HTERT RPE-1 (cell line): ENCODE results near the gene BFAR.
"Not testable (repeated sequence)": the region's sequence is repeated elsewhere in the genome, so short reads cannot be mapped to it uniquely, and the experiment has no call there.

Source experiments
- in situ Hi-C: fragments of 300-500 bp; cut with MboI; formaldehyde crosslinking; loops from 4 replicates; pipeline ENCODE4 v1.14.3; 2020; ENCODE audit warnings: low sequenced_read_pairs

Gene BFAR, protein sequence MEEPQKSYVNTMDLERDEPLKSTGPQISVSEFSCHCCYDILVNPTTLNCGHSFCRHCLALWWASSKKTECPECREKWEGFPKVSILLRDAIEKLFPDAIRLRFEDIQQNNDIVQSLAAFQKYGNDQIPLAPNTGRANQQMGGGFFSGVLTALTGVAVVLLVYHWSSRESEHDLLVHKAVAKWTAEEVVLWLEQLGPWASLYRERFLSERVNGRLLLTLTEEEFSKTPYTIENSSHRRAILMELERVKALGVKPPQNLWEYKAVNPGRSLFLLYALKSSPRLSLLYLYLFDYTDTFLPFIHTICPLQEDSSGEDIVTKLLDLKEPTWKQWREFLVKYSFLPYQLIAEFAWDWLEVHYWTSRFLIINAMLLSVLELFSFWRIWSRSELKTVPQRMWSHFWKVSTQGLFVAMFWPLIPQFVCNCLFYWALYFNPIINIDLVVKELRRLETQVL

DNA sequence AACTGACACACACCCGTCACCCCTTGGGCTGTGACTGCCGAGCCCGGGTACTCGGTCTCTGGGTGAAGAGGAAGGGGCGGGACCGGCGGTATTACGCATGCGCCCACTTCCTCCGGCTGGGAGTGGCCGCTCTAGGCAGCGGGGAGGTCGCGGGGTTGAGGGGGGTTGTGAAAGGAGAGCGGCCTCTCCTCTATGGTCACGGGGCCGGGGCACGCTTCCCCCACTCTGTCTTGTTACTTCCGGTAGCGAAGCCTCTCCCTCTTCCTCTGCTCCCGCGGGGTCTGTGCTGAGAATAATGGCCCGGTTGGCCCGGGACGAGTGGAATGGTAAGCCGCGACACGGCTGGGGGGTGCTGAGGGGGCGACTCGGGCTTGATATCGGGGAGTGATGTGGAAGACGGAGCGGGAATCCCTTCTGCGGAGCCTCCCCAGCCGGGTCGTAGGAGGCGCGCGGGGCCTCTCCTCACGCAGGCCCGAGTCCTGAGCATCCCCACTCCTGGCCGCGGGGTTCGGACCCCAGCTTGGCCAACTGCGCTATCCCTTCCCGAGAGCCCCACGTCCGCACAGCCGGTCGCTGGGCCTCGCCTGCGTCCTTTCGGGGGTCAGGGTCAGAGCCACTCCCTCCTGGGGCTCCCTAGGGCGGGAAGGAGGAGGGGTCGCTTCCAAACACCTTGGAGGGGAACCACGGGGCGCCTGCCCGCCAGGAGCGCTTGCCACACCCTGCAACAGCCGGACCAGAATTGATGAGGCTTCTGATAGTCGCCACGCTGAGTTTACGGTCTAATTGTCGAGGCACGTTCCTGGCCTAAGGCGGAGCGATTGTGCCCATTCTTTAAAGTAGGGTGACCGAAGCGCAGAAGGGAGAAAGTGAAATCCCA, at the start of gene BFAR:
TSS of gene BFAR (plus strand) at position 259 of the 877 bp plus-strand sequence. CDS start 11,396 bp downstream, outside the sequence.
- in situ Hi-C loops = no loop called here

DNA sequence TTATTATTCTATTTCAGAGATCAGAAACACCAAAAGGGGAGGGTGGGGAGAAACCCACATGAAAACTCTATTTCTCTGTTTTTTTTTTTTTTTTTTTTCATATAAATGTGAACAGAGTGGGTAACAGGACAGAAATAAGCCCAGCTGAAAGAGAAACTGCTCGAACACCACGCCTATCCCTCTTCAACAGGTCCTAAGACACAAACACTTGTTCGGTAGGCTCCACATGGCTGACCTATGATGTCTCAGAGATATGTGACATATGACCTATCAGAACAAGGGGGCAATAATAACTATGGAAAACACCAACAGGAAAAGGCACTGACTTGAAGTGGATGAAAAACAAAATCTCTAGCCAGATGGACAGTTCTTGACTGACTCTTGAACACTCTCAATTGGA, 47.5 kb upstream of the BFAR start:
- in situ Hi-C loops = no loop called here

DNA sequence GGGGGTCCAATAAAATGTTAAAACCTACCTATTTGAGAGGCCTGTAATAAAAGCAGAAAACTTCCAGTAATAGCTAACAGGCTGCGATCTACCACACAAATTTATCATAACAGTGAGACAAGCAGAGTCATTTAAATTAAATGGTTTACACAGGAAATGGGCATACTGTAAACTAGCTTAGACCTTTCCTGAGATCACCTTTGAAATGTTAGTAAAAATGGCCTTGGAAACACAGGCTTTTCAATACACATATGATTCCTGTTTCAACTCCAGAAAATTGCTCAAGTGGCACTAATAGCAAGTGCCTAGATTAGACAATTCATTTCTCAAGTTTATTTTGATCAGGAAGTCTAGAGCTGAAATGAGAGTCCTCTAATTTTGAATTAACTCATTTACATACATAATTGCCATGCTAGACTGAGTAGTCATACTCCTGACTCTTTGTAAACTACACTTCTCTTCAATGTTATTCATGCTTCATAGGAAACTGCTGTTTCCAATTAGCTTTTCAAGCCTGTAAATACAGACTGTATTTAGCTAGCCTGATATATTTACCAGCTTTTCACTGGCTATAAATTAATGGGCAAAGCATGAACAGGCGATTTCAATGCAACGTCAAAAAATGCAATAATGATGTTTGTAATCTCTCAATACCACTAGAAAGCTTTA, 46.0 kb upstream of the BFAR start:
- in situ Hi-C loops = no loop called here

DNA sequence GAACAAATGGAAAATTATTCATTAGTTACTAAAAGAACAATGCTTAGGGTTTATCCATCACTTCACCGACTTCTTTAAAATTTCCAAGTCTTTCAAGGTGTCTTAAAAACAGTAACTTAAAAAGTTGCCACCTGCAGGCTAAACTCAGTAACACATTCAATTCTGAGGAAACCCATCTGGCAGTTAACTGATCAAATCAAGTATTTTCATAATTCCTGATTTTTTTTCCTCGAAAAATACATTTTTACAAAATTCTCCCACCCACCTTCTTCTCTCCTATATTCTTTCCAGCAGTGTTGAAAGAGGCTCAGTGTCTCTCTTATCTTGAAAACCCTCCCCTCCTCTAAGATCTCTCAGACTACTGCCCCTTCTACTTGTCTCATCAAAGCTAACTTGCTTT, 32.6 kb upstream of the BFAR start:
- in situ Hi-C loops = no loop called here

DNA sequence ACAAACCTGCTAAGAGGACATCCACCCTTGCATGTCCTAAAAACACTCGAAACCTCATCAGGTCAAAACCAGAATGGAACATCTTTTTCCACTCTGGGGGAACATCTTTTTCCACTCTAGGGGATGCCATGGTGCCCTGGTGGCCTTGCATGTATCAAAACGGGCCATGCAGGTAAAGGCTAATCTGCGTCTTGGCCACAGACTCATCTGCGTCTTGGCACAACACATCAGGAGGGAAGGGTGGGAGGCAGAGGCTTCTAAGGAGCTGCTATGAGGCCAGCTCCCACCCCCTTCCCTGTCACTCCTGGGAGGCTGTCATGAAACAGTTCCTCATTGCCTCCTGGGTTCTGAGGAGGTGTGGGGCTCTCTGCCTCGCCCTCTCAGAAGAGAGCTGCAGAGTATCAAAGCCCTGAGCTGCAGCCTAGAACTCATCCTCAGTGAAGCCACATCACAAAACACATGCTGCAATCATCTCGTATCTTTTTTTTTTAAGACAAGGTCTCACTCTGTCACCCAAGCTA, 30.2 kb upstream of the BFAR start:
- in situ Hi-C loops = no loop called here

DNA sequence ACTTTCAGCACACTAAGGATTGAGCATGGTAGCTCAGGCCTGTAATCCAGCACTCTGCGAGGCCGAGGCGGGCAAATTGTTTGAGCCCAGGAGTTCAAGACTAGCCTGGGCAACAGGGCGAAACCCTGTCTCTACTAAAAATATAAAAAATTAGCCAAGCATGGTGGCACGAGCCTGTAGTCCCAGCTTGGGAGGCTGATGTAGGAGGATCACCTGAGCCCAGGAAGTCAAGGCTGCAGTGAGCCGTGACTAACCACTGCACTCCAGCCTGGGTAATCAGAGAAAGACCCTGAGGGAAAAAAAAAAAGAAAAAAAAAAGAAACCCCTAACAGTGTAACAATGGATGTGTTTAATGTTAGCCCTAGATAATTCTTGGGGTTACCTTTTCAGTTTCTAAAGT, 26.6 kb upstream of the BFAR start:
- in situ Hi-C loops = no loop called here

DNA sequence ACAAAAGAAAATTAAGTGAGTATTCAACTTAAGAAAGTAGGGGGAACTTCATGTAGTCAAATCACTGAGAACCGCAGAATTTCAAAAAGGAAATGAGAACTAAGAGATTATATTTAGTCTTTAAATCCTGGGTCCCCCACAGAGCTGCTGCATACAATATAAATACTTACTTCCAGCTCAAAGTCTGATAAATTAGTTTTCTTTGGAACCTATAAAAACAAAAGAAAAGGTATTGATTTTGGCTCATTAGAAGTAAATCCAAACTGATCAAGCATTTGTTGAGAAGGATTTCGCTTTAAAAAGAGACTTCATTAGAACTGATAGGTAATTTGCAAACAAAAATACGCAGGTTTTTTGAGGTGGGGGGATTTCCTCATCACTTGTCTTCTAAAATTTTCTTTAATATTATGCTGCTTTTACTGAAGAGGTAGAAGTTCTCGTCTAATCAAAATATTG, 24.6 kb upstream of the BFAR start:
- in situ Hi-C loops = no loop called here

DNA sequence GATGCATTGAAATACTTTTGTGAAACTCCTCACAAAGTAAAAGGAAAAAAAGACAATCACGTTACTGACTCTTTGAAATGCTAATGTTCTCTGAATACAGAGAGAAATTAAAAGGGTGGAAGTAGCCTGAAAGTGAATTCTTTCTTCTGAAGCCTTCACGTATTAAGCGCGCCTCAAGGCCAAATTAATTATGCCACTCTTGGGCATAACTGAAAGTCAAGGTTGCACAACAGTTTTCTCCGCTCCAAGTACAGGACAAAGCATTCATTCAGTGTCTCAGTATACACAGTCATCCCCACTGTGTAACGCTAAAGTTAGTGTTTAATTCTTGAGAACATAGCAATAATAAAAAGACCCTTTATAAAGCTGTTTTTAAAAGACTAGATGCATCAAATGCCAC, 24.1 kb upstream of the BFAR start:
- in situ Hi-C loops = no loop called here

DNA sequence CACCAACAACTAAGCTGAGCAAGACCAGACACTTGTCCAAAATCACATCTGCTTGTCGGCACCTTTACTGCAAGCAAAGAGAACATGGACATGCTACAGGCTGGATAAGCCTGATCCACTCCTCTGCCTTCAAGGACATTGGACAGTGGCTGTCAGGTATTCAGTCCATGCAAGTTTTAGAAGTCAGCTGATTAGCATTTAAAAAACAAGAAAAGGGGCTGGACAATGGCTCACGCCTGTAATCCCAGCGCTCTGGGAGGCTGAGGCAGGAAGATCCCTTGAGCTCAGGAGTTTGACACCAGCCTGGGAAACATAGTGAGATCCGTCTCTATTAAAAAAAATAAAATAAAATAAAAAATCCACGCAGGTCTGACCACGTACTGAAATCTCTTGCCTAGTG, 23.0 kb upstream of the BFAR start:
- in situ Hi-C loops = no loop called here

DNA sequence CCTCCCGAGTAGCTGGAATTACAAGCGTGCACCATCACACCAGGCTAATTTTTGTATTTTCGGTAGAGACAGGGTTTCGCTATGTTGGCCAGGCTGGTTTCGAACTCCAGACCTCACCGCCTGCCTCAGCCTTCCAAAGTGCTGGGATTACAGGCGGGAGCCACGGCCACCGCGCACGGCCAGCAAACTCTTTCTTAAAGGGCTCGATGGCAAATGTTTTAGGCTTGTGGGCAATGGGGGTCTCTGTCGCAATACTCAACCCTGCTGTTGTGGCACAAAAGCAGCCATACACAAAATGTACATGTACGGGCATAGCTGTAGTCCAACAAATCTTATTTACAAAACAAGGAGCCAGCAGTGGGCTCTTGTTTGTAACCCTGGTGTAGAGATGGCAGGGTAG, 21.1 kb upstream of the BFAR start:
- in situ Hi-C loops = no loop called here

DNA sequence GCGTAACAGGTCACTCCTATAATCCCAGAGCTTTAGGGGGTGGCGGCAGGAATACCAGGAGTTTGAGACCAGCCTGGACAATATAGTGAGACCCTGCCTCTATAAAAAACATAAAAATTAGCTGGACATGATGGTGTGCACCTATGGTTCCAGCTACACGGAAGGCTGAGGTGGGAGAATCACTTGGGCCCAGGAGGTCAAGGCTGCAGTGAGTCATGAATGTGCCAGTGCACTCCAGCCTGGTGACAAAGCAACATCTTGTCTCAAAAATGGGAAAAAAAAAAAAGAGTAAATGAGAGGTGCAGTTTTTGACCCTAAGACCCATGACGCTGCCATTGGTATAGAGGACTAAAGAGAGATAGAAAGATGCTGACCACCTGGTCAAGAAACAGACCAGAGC, 18.8 kb upstream of the BFAR start:
- in situ Hi-C loops = no loop called here

DNA sequence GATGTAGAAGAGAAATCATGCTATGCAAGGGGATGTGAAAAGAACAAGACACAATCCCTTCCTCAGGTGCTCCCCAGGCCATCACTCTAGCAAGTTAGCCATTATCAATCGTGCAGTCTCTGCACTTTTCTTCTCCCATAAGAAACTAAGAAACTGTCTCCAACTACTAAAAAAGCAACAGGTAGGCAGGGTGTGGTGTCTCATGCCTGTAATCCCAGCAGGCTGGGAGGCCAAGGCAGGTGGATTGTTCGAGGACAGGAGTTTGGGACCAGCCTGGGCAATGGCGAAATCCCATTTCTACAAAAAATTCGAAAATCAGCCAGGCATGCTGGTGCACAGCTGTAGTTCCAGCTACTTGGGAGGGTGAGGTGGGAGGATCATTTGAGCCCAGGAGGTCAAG, 16.5 kb upstream of the BFAR start:
- in situ Hi-C loops = no loop called here

DNA sequence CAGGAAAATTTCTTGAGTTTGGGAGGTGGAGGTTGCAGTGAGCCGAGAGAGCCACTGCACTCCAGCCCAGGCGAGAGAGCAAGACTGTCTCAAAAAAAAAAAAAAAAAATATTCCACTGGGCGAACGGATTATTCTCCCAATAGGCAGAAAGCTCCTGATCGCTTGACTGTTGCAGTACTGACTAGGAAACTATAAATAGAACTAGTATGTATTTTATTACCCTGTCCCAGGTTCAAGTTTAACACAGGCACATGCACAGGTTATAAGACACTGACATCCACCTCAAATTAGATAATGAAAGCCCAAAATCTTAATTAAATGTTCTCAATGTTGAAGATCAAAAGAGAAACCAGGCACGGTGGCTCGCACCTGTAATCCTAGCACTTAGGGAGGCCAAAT, 14.2 kb upstream of the BFAR start:
- in situ Hi-C loops = no loop called here

DNA sequence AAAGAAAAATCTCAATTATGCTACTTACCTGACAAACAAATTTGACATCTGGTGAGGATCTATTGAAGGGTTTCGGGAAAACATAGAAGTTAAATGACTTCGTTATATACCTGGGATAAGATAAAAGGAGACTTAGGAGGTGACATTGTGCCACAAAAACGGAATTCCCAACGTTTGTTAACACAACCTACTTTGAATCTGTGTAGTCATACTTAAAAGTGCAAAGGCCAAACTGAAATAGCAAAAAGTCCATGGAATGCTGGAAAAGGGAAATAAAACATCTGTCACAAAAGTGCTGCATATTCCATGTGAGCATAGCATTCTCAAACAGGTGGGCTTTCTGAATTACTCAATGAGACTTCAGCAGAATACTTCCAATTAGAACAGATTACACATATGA, 5.7 kb upstream of the BFAR start:
- in situ Hi-C loops = no loop called here

DNA sequence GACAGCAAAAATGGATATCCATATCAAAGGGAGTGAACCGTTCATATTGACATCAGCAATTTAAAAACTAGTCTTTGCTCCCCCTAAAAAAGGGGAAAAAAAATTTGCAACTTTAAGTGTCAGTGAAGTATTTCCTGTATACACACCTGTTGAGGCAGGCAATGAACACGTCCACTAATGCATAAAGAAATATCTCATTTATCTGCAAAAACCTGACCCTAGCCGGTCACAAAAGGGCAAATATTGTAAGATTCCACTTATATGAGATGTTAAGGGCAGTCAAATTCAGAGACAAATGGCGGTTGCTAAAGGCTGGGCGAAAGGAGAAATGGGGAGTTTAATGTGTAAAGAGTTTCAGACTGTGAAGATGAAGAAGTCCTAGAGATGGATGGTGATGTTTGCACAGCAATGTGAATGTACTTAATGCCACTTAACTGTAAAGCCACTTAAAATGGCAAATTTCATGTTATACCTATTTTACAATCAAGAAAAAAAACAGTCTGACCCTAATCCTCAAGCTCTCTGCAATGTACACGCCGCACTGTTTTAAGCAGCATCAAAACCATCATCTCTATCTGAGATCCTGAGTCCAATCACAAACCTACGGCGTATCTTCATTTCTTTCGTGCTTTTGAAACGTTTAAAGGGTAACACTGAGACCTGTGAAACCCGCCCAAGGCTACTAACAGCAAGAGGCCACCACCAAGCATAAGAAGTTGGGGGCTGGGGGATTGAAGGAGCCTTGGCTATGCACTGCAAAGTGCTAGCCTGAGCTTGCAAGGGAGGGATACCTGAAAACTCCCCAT, 3.7 kb upstream of the BFAR start:
- in situ Hi-C loops = no loop called here

DNA sequence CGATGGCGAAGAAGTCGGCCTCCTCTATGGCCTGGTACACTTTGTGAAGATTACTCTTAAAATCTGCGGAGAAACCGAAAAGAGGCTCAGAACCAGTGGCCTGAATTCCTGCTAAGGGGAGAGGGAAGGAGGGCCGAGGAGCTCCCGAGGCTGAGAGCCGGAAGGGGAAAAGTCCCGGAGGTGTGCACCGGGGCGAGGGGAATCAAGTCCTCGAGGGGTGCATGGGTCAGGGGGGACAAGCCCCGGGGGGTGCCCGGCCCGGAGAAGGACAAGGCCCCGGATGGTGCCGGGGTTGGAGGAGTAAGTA, 3.2 kb upstream of the BFAR start:
- in situ Hi-C loops = no loop called here

DNA sequence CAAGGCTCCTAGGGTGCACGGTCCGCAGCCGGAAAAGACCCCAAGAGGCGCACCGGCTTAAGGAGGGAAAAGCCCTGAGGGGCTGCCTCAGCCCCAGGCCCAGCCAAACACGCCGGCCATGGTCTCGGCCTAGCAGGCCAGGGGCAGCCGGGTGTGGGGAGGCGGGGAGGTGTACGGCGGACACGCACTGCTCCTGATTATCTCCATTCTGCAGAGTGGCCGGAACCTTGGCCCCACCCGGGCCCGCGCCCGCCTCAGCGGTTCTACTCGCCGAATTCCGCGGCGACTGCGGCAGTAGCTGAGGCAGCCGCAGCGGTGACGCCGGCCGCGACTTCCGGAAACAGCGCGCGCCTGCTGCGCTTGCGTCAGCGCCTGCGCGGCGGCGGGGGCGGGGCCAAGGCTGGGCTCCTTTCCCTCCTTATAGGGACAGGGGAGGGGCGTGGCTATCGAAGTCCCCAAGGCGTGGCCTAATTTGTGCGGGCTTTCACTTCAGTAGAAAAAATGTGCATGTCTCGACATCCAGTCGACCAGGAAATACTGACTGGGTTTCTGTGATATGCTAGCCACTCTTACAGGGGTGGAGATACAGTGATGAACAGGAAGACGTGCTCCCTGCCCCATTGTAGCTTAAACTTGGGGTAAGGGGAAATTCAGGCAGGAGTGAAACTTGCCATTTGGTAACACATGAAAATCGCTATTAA, 2.7 kb upstream of the BFAR start, which contains the start of gene PARN:
TSS of gene PARN (minus strand) at position 342 of the 701 bp plus-strand sequence. CDS start at position 207, 135 bp downstream.
- in situ Hi-C loops = no loop called here

DNA sequence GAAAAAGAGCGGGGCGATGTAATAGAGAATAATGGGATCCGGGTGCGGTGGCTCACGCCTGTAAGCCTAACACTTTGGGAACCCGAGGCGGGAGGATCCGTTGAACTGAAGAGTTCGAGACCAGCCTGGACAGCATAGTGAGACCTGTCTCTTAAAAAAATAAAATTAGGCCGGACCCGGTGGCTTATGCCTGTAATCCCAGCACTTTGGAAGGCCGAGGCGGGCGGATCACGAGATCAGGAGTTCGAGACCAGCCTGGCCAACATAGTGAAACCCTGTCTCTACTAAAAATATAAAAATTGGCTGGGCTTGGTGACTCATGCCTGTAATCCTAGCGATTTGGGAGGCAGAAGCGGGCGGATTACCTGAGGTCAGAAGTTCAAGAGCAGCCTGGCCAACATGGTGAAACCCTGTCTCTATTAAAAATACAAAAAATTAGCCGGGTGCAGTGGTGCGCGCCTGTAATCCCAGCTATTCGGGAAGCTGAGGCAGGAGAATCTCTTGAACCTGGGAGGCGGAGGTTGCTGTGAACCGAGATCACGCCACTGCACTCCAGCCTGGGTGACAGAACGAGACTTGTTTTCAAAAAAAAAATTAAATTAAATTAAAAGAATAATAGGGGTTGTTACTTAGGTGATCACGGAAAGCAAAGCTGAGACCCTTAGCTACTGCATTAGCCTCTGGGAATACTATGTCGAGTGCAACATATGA, 2.0 kb upstream of the BFAR start:
- in situ Hi-C loops = not testable (repeated sequence)

DNA sequence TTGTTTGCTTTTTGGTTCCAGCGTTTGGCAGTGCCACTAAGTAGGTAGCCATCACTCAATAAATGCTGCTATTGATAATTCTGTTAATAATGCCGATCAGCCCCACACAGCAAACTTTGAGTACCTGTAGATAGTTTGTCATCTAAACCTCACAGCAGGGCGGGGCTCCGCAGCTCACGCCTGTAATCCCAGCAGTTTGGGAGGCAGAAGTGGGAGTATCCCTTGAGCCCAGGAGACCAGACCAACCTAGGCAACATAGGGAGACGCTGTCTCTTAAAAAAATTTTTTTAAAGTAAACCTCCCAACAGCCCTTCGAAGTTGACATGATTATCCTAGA, 1.6 kb downstream of the BFAR start:
- in situ Hi-C loops = no loop called here
